ENCODE results near the gene TLCD3B. TPM values are rescaled to one million over a fixed set of nuclear protein-coding genes. Genes with fewer than 3 reads are reported as not detected.

Gene TLCD3B
- total RNA-seq, 4 donors from 2014 or later, result 0.27 TPM; not detected in 3

DNA sequence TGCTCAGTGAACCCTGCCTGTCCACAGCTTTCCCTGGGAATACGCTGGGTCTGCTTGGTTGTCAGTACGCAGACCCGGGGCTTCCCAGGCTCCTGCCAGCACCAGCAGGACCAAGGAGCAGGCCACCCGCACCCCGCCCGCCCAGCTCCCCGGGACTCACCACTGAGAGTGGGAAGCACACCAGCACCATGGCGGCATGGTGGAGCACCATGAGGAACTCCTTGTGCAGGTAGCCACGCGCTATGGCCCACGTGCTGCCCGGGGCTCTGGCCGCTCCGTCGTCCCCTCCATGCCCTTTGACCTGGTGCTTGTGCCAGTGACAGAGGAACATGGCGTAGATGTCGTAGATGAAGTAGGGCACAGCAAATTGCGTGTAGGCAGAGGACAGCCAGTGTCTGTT, 4.6 kb downstream of the TLCD3B start:
- ATAC-seq (no peak), DNase-seq (no peak)
- Histone ChIP-seq H3K27me3 (peaks cover 9 to 29% (median 15%) of the 10 kb centered on the region in 3 donors), H3K4me3 (no peak overlapping the region), H3K9me3 (no peaks in the 10 kb centered on the region), H3K36me3 (no peaks in the 10 kb centered on the region), H3K4me1 (peaks cover under 1 to 13% of the 10 kb centered on the region in 2 donors), H3K27ac (no peak overlapping the region)
- in situ Hi-C loops (cut with MboI; ENCODE audit: low sequenced_read_pairs in 4 of 4) (loop anchor here in 3 of 4 donors (5.0 to 25.0 kb wide), 3 partner anchors 322 to 339 kb away; partner anchors contain the start of gene QPRT (in 1 of the 3)), intact Hi-C loops (cut with DNase I; ENCODE audit: low total_unique reads) (loop anchor here (10.0 kb wide), 1 partner anchor 162 kb away; the partner anchor contains the start of gene CDIPT)
- no peak for TF ChIP-seq POLR2A (IDR thresholded peaks at IDR 0.05)
- TF ChIP-seq, protein P1, sequence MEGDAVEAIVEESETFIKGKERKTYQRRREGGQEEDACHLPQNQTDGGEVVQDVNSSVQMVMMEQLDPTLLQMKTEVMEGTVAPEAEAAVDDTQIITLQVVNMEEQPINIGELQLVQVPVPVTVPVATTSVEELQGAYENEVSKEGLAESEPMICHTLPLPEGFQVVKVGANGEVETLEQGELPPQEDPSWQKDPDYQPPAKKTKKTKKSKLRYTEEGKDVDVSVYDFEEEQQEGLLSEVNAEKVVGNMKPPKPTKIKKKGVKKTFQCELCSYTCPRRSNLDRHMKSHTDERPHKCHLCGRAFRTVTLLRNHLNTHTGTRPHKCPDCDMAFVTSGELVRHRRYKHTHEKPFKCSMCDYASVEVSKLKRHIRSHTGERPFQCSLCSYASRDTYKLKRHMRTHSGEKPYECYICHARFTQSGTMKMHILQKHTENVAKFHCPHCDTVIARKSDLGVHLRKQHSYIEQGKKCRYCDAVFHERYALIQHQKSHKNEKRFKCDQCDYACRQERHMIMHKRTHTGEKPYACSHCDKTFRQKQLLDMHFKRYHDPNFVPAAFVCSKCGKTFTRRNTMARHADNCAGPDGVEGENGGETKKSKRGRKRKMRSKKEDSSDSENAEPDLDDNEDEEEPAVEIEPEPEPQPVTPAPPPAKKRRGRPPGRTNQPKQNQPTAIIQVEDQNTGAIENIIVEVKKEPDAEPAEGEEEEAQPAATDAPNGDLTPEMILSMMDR (IDR thresholded peaks at IDR 0.05 in 4 of 5, conservative IDR thresholded peaks at IDR 0.05 in 1 of 5), result no peak

- Histone ChIP-seq H3K27me3 (peaks cover 4 to 20% (median 12%) of the 10 kb centered on the region in 3 donors), H3K27ac (no peak overlapping the region), H3K4me3 (no peak overlapping the region), H3K36me3 (no peaks in the 10 kb centered on the region), H3K4me1 (peaks cover 5 to 8% of the 10 kb centered on the region in 2 donors), H3K9me3 (no peaks in the 10 kb centered on the region)
- intact Hi-C loops (cut with DNase I; ENCODE audit: low total_unique reads), result loop anchor here (10.0 kb wide), 1 partner anchor 161 kb away; the partner anchor contains the start of gene CDIPT
- in situ Hi-C loops (cut with MboI; ENCODE audit: low sequenced_read_pairs in 4 of 4), result loop anchor here in 3 of 4 donors (5.0 to 25.0 kb wide), 3 partner anchors 321 to 338 kb away; partner anchors contain the start of gene QPRT (in 1 of the 3)
- ATAC-seq (no peak), DNase-seq (no peak)
- no peak for TF ChIP-seq POLR2A (IDR thresholded peaks at IDR 0.05)
- TF ChIP-seq, protein P1 (IDR thresholded peaks at IDR 0.05 in 4 of 5, conservative IDR thresholded peaks at IDR 0.05 in 1 of 5), result no peak
Observed at GRCh38 chr16:30025574-30025973, 5.5 kb downstream of the TLCD3B start.

GRCh38 chr16:30025156-30025555, 5.9 kb downstream of the TLCD3B start:
- ATAC-seq, result no peak
- H3K9me3 ChIP-seq, result no peaks in the 10 kb centered on the region
- no peak for DNase-seq
- intact Hi-C loops (cut with DNase I; ENCODE audit: low total_unique reads) (loop anchor here (10.0 kb wide), 1 partner anchor 160 kb away; the partner anchor contains the start of gene CDIPT), in situ Hi-C loops (cut with MboI; ENCODE audit: low sequenced_read_pairs in 4 of 4) (loop anchor here in 3 of 4 donors (5.0 to 25.0 kb wide), 3 partner anchors 320 to 338 kb away; partner anchors contain the start of gene QPRT (in 1 of the 3))
- H3K27me3 ChIP-seq, result peaks cover 2 to 16% (median 8%) of the 10 kb centered on the region in 3 donors
- TF ChIP-seq, protein P1 (IDR thresholded peaks at IDR 0.05 in 4 of 5, conservative IDR thresholded peaks at IDR 0.05 in 1 of 5), result no peak
- TF ChIP-seq POLR2A (IDR thresholded peaks at IDR 0.05), result no peak
- H3K36me3 ChIP-seq, result no peaks in the 10 kb centered on the region
- H3K27ac ChIP-seq, result no peak overlapping the region
- H3K4me3 ChIP-seq, result no peak overlapping the region
- peaks cover 5 to 8% of the 10 kb centered on the region in 2 donors for H3K4me1 ChIP-seq

DNA sequence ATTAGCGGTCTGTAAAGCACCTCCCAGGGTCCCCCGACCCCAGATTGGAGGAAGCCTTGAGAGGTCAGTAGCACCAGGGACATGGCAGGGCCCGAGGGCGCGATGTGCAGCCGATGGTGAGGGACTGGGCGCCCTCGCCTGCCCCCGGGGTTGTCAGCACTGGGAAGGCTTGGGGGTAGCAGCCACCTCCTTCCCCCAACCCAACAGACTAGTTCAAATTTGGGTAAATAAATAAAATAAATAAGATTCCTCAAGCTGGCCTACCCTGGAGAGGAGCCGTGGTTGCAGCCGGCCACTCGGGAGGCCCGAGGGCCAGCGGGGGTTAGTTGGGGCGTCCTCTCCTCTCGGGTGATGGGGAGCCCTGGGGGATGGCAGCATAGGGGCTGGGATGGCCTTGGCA, 6.6 kb downstream of the TLCD3B start:
- in situ Hi-C loops (cut with MboI; ENCODE audit: low sequenced_read_pairs in 4 of 4), result loop anchor here in 2 of 4 donors (10.0 to 25.0 kb wide), 2 partner anchors 320 to 337 kb away; partner anchors contain the start of gene QPRT (in 1 of the 2)
- Histone ChIP-seq H3K27me3 (peaks cover 0 to 14% (median 5%) of the 10 kb centered on the region in 3 donors), H3K36me3 (no peaks in the 10 kb centered on the region), H3K27ac (no peak overlapping the region), H3K4me3 (no peak overlapping the region), H3K9me3 (no peaks in the 10 kb centered on the region), H3K4me1 (peaks cover 3 to 5% of the 10 kb centered on the region in 2 donors)
- no peak for ATAC-seq
- intact Hi-C loops (cut with DNase I; ENCODE audit: low total_unique reads), result loop anchor here (5.0 to 10.0 kb wide), 2 partner anchors 97 to 160 kb away; partner anchors contain the start of genes CDIPT and KCTD13
- no peak for TF ChIP-seq POLR2A (IDR thresholded peaks at IDR 0.05)
- TF ChIP-seq, protein P1 (IDR thresholded peaks at IDR 0.05 in 4 of 5, conservative IDR thresholded peaks at IDR 0.05 in 1 of 5), result no peak
- DNase-seq, result no peak

Data from gastrocnemius medialis (tissue), 4 donors.